ENCODE results near the gene BCL7A.

The BCL7A gene

GRCh38 chr12:122059203-122059960, 37.7 kb downstream of the BCL7A start:
- H2AFZ ChIP-seq (ENCODE audit: low read length): no peak overlapping the region
- no peak for TF ChIP-seq CTCF (conservative IDR thresholded peaks at IDR 0.05; ENCODE audit: low read length)
- no peak for TF ChIP-seq EZH2phosphoT487 (IDR thresholded peaks at IDR 0.05; ENCODE audit: borderline replicate concordance)
- H3F3A ChIP-seq (ENCODE audit: low read depth): no peaks in the 10 kb centered on the region
- peaks cover 1% of the 10 kb centered on the region; the same call in 1 of the 2 replicates for H3K79me2 ChIP-seq (ENCODE audit: insufficient read depth, low read length)
- H4K20me1 ChIP-seq (ENCODE audit: insufficient read depth, low read length, poor library complexity, severe bottlenecking): no peaks in the 10 kb centered on the region
- H3K4me3 ChIP-seq (ENCODE audit: low read length, poor library complexity, severe bottlenecking): no peak overlapping the region
- H3K9me2 ChIP-seq (replicated peaks; ENCODE audit: low read depth, low read length): no peaks in the 10 kb centered on the region
- no peaks in the 10 kb centered on the region for H3K9me3 ChIP-seq (ENCODE audit: insufficient read depth, low read depth, low read length)
- H3K4me1 ChIP-seq (ENCODE audit: insufficient read depth, low read length, poor library complexity, severe bottlenecking): peaks cover 10% of the 10 kb centered on the region
- H3K36me3 ChIP-seq (ENCODE audit: insufficient read depth, low read length): peaks cover 70% of the 10 kb centered on the region; the same call in 1 of the 2 replicates
- no peak overlapping the region for H3K4me2 ChIP-seq (ENCODE audit: low read depth, low read length, poor library complexity, severe bottlenecking)
- no peak overlapping the region for H3K9ac ChIP-seq (ENCODE audit: low read depth, low read length, poor library complexity, severe bottlenecking)
- no peaks in the 10 kb centered on the region for H3K27me3 ChIP-seq (ENCODE audit: insufficient read depth, low read length, poor library complexity, severe bottlenecking)

- H3K79me2 ChIP-seq (ENCODE audit: insufficient read depth, low read length): peaks cover 8% of the 10 kb centered on the region
- H3K9ac ChIP-seq (ENCODE audit: low read depth, low read length, poor library complexity, severe bottlenecking): no peak overlapping the region
- no peaks in the 10 kb centered on the region for H3K27me3 ChIP-seq (ENCODE audit: insufficient read depth, low read length, poor library complexity, severe bottlenecking)
- H3K4me3 ChIP-seq (ENCODE audit: low read length, poor library complexity, severe bottlenecking): no peak overlapping the region
- H3F3A ChIP-seq (ENCODE audit: low read depth): no peaks in the 10 kb centered on the region
- no peak overlapping the region for H2AFZ ChIP-seq (ENCODE audit: low read length)
- H3K4me2 ChIP-seq (ENCODE audit: low read depth, low read length, poor library complexity, severe bottlenecking): no peak overlapping the region
- peaks cover 16% of the 10 kb centered on the region for H3K4me1 ChIP-seq (ENCODE audit: insufficient read depth, low read length, poor library complexity, severe bottlenecking)
- no peaks in the 10 kb centered on the region for H3K9me3 ChIP-seq (ENCODE audit: insufficient read depth, low read depth, low read length)
- no peaks in the 10 kb centered on the region for H4K20me1 ChIP-seq (ENCODE audit: insufficient read depth, low read length, poor library complexity, severe bottlenecking)
- peaks cover 64% of the 10 kb centered on the region; the same call in 1 of the 2 replicates for H3K36me3 ChIP-seq (ENCODE audit: insufficient read depth, low read length)
- no peaks in the 10 kb centered on the region for H3K9me2 ChIP-seq (replicated peaks; ENCODE audit: low read depth, low read length)
- TF ChIP-seq EZH2phosphoT487 (IDR thresholded peaks at IDR 0.05; ENCODE audit: borderline replicate concordance): no peak
- no peak for TF ChIP-seq CTCF (conservative IDR thresholded peaks at IDR 0.05; ENCODE audit: low read length)
These were observed 38.4 kb downstream of the BCL7A start for GRCh38 chr12:122060081-122060501.

- H2AFZ ChIP-seq (ENCODE audit: low read length): no peak overlapping the region
- no peak overlapping the region for H3K9ac ChIP-seq (ENCODE audit: low read depth, low read length, poor library complexity, severe bottlenecking)
- peaks cover 16% of the 10 kb centered on the region for H3K79me2 ChIP-seq (ENCODE audit: insufficient read depth, low read length)
- H3K9me3 ChIP-seq (ENCODE audit: insufficient read depth, low read depth, low read length): no peaks in the 10 kb centered on the region
- H3K36me3 ChIP-seq (ENCODE audit: insufficient read depth, low read length): peaks cover 53% of the 10 kb centered on the region; the same call in 1 of the 2 replicates
- no peaks in the 10 kb centered on the region for H3K27me3 ChIP-seq (ENCODE audit: insufficient read depth, low read length, poor library complexity, severe bottlenecking)
- H3K4me3 ChIP-seq (ENCODE audit: low read length, poor library complexity, severe bottlenecking): no peak overlapping the region
- no peaks in the 10 kb centered on the region for H3F3A ChIP-seq (ENCODE audit: low read depth)
- peaks cover 24% of the 10 kb centered on the region for H3K4me1 ChIP-seq (ENCODE audit: insufficient read depth, low read length, poor library complexity, severe bottlenecking)
- no peaks in the 10 kb centered on the region for H4K20me1 ChIP-seq (ENCODE audit: insufficient read depth, low read length, poor library complexity, severe bottlenecking)
- H3K4me2 ChIP-seq (ENCODE audit: low read depth, low read length, poor library complexity, severe bottlenecking): no peak overlapping the region
- TF ChIP-seq EZH2phosphoT487 (IDR thresholded peaks at IDR 0.05; ENCODE audit: borderline replicate concordance) (no peak), CTCF (conservative IDR thresholded peaks at IDR 0.05; ENCODE audit: low read length) (no peak)
- H3K9me2 ChIP-seq (replicated peaks; ENCODE audit: low read depth, low read length): no peaks in the 10 kb centered on the region
These were observed 39.6 kb downstream of the BCL7A start for GRCh38 chr12:122061253-122061652.
